Omental fat pad (tissue), 4 donors: Measurements from ENCODE around the gene GLIS1. TPM values are rescaled to one million over a fixed set of nuclear protein-coding genes. Genes with fewer than 3 reads are reported as not detected.

Source experiments
- ATAC-seq: fragments of 150-250 bp; one replicate; pipeline ENCODE4 v1.9.1; 2016; ENCODE audit warnings: mild to moderate bottlenecking, moderate library complexity; ENCODE audit not compliant: low FRiP score
- DNase-seq: peaks from one replicate; pipeline ENCODE4 v3.0.0-alpha.2; 2019; ENCODE audit warnings: low spot score
- CTCF ChIP-seq, 3 donors: fragments of 450-650 bp; IDR thresholded peaks; one replicate each; pipeline ENCODE4 v1.5.1; 2016 to 2017; ENCODE audit warnings: antibody characterized with exemption in 3 of 3, mild to moderate bottlenecking in 3 of 3, moderate library complexity in 2 of 3
- total RNA-seq, 4 donors: library from RNA; depleted of rRNA; stranded (reverse); fragments of >200 nt; gene quantifications; one replicate each; pipeline ENCODE4 v1.1.0, GENCODE V29; 2016

Gene GLIS1
- total RNA-seq, 4 donors from 2014 or later, result 0.19 to 1.4 (median 0.75) TPM

GRCh38 chr1:53643881-53644390 is 95.0 kb downstream of the GLIS1 start:
- ATAC-seq (no peak), DNase-seq (no peak)
- TF ChIP-seq CTCF (IDR thresholded peaks at IDR 0.05), result no peak

GRCh38 chr1:53643041-53643880 is 95.7 kb downstream of the GLIS1 start:
- no peak for ATAC-seq
- TF ChIP-seq CTCF (IDR thresholded peaks at IDR 0.05), result no peak
- DNase-seq, result peak; percentile 14

- no peak for TF ChIP-seq CTCF (IDR thresholded peaks at IDR 0.05)
- DNase-seq, result peak; percentile 6
- ATAC-seq, result no peak
These were observed 96.4 kb downstream of the GLIS1 start for GRCh38 chr1:53642607-53643006.

DNA sequence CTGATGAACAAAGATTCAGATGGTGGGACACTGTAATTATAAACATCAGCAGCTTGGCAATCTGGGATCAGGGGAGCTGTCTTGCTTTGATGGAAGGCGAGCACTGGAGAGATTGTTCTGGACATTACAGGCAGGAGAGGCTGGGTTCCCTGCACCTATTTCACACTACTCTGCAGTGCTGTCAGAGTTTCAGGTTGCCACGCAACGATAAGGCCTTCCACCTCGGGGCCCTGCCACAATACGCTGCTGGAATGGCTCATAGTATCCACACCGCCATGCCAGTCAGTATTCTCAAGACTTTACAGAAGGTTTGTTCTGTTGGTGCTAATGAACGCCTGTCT is 96.8 kb downstream of the GLIS1 start:
- TF ChIP-seq CTCF (IDR thresholded peaks at IDR 0.05), result no peak
- DNase-seq (peak; percentile 5), ATAC-seq (no peak)

GRCh38 chr1:53641481-53642214 is 97.3 kb downstream of the GLIS1 start:
- ATAC-seq (no peak), DNase-seq (peak; percentile 9)

GRCh38 chr1:53640701-53641075 is 98.3 kb downstream of the GLIS1 start:
- DNase-seq, result no peak
- TF ChIP-seq CTCF (IDR thresholded peaks at IDR 0.05), result no peak
- ATAC-seq, result no peak

More at GRCh38 chr1:53641481-53642214, 97.3 kb downstream of the GLIS1 start:
- no peak for TF ChIP-seq CTCF (IDR thresholded peaks at IDR 0.05)
